GM12878 (cell line): ENCODE data around the gene PTPRN2. TPM values are rescaled to one million over a fixed set of nuclear protein-coding genes. Genes with fewer than 3 reads are reported as not detected.

Experiments
- ATAC-seq: fragments of 200-7000 bp; cut with Tn5 transposase; 3 replicates; pipeline ENCODE4 v1.9.1; 2020; ENCODE audit warnings: mild to moderate bottlenecking, moderate library complexity
- BruUV-seq: library from RNA; stranded (reverse); fragments of 400-500 nt; replicated peaks from 2 replicates; lab custom pipeline; 2021; lab: Mats Ljungman, UMichigan
- CTCF ChIA-PET: fragments of 300-600 bp; sonication (Branson Sonifier 250); formaldehyde crosslinking; extraction: SDS; loops from one replicate; lab custom pipeline; 2021; ENCODE audit warnings: inconsistent platforms; lab: Yijun Ruan, JAX
- POLR2A ChIA-PET: fragments of 350-600 bp; formaldehyde crosslinking; extraction: SDS; loops from one replicate; lab custom pipeline; 2021; ENCODE audit warnings: inconsistent platforms; lab: Charles Lee
- RAD21 ChIA-PET: fragments of 300-600 bp; sonication (Branson Sonifier 250); formaldehyde crosslinking; loops from one replicate; lab custom pipeline; 2023; ENCODE audit warnings: antibody characterized with exemption; ENCODE audit not compliant: unreplicated experiment; lab: Charles Lee
- SMC1A ChIA-PET: fragments of 300-600 bp; sonication (Branson Sonifier 250); formaldehyde crosslinking; loops from one replicate; lab custom pipeline; 2023; ENCODE audit not compliant: unreplicated experiment, uncharacterized antibody; lab: Charles Lee
- DNase-seq: peaks from one replicate; pipeline ENCODE4 v3.0.0-alpha.2; 2011; ENCODE audit warnings: low read depth, low spot score
- FAIRE-seq: peaks from 3 replicates; lab custom pipeline; 2011; peaks lifted over from hg19 to GRCh38; lab: Jason Lieb, UNC
- H2AFZ ChIP-seq: 2 replicates; pipeline ENCODE4 v1.6.0; 2011; ENCODE audit warnings: low read depth, low read length, control low read depth; ENCODE audit not compliant: control insufficient read depth
- H3K27ac ChIP-seq: 2 replicates; pipeline ENCODE4 v1.5.1; 2011; ENCODE audit warnings: control low read depth; ENCODE audit not compliant: control insufficient read depth, insufficient read depth
- H3K27me3 ChIP-seq, 2 experiments: replicated peaks in 1 of 2; 2 replicates each; pipeline versions ENCODE4 v1.6.0 to v1.6.1; 2011; ENCODE audit warnings: low read length in 1 of 2; ENCODE audit not compliant: control insufficient read depth in 2 of 2, insufficient read depth in 2 of 2
- H3K36me3 ChIP-seq, 2 experiments: 2 replicates each; pipeline ENCODE4 v1.5.1; 2011; ENCODE audit warnings: low read length in 1 of 2; ENCODE audit not compliant: control insufficient read depth in 2 of 2, insufficient read depth in 2 of 2
- H3K4me1 ChIP-seq: 2 replicates; pipeline ENCODE4 v1.6.1; 2011; ENCODE audit warnings: mild to moderate bottlenecking, low read length, moderate library complexity, mixed read lengths; ENCODE audit not compliant: control insufficient read depth, insufficient read depth
- H3K4me2 ChIP-seq: 2 replicates; pipeline ENCODE4 v1.6.0; 2011; ENCODE audit warnings: control low read depth; ENCODE audit not compliant: control insufficient read depth, insufficient read depth
- H3K4me3 ChIP-seq: fragments of 200-600 bp; sonication (generic); 2 replicates; pipeline ENCODE4 v1.5.1; 2016
- H3K79me2 ChIP-seq: 2 replicates; pipeline ENCODE4 v1.6.0; 2011; ENCODE audit warnings: low read length; ENCODE audit not compliant: control insufficient read depth, insufficient read depth
- H3K9ac ChIP-seq: 2 replicates; pipeline ENCODE4 v1.8.0; 2011; ENCODE audit warnings: low read length, control low read depth, mixed read lengths; ENCODE audit not compliant: control insufficient read depth, insufficient read depth
- H3K9me3 ChIP-seq: replicated peaks from 3 replicates; pipeline ENCODE4 v1.5.1; 2011; ENCODE audit warnings: mild to moderate bottlenecking, low read length; ENCODE audit not compliant: control insufficient read depth, insufficient read depth
- H4K20me1 ChIP-seq: 2 replicates; pipeline ENCODE4 v1.6.0; 2011; ENCODE audit not compliant: control insufficient read depth, insufficient read depth
- ESRRA ChIP-seq: IDR thresholded peaks from 2 replicates; pipeline ENCODE4 v1.6.1; 2012; ENCODE audit warnings: mild to moderate bottlenecking, low read length, improper control_type of control experiment
- HDAC2 ChIP-seq: fragments of 200-600 bp; sonication (generic); IDR thresholded peaks from 2 replicates; pipeline ENCODE4 v1.6.1; 2017
- IKZF2 ChIP-seq, 2 experiments: fragments of 450-650 bp; IDR thresholded peaks; 2 replicates each; pipeline ENCODE4 v1.6.1; 2017; ENCODE audit warnings: mild to moderate bottlenecking in 2 of 2, moderate library complexity in 2 of 2
- MLLT1 ChIP-seq: fragments of 450-650 bp; IDR thresholded peaks from 2 replicates; pipeline ENCODE4 v1.6.1; 2016; ENCODE audit warnings: mild to moderate bottlenecking
- POLR2A ChIP-seq: IDR thresholded peaks from 2 replicates; pipeline ENCODE4 v1.6.1; 2011; ENCODE audit warnings: low read depth, mild to moderate bottlenecking, low read length
- SREBF2 ChIP-seq: IDR thresholded peaks from 2 replicates; pipeline ENCODE4 v1.6.1; 2012; ENCODE audit warnings: mild to moderate bottlenecking, low read length
- TAF1 ChIP-seq: IDR thresholded peaks from 2 replicates; pipeline ENCODE4 v1.6.1; 2011; ENCODE audit warnings: mild to moderate bottlenecking, low read depth, low read length, borderline replicate concordance
- USF2 ChIP-seq: IDR thresholded peaks from 2 replicates; pipeline ENCODE4 v1.6.1; 2011; ENCODE audit warnings: low read depth, low read length, improper control_type of control experiment, borderline replicate concordance
- ZNF24 ChIP-seq: fragments of 450-650 bp; IDR thresholded peaks from 2 replicates; pipeline ENCODE4 v1.6.1; 2017; ENCODE audit warnings: antibody characterized with exemption, mild to moderate bottlenecking
- WGBS: methylation state at CpG from one replicate; pipeline ENCODE4 v1.1.6; 2016; ENCODE audit warnings: low lambda C conversion rate; ENCODE audit not compliant: insufficient replicate concordance, insufficient coverage; ENCODE audit errors: missing lambda C conversion rate; 5-methylcytosine and 5-hydroxymethylcytosine counted together
- in situ Hi-C: fragments of 300-500 bp; cut with MboI; formaldehyde crosslinking; loops from 9 replicates; pipeline ENCODE4 v1.14.3; 2018; ENCODE audit warnings: mixed read lengths
- intact Hi-C: fragments of 100-400 bp; cut with micrococcal nuclease; formaldehyde crosslinking; loops from one replicate; pipeline ENCODE4 v1.14.2; 2022; ENCODE audit not compliant: unreplicated experiment
- polyA plus RNA-seq, 11 experiments: library from polyadenylated mRNA; depleted of rRNA in 4 of 11; unstranded in 6 of 11; stranded (reverse) in 5 of 11; fragments of >200 nt; fragmentation: Nextera tagmentation in 4 of 11; fragmentation: Illumina TruSeq in 1 of 11; extraction: Ambion mirVana in 4 of 11; extraction: Trizol in 1 of 11; gene quantifications; 1 replicate in 1 of 11; 2 replicates in 10 of 11; pipeline versions ENCODE4 v1.2.1 to v1.2.3, GENCODE V29; 2011 to 2016; ENCODE audit warnings: inconsistent platforms in 2 of 11, missing spikeins in 2 of 11, low read depth in 1 of 11
- total RNA-seq, 4 experiments: library from RNA; depleted of rRNA in 3 of 4; stranded (reverse); fragments of >200 nt in 3 of 4; fragmentation: Illumina TruSeq in 1 of 4; extraction: Trizol in 1 of 4; gene quantifications; 2 replicates each; pipeline versions ENCODE4 v1.2.1 to v1.2.3, GENCODE V29; 2013 to 2021
- TF ChIP-seq, protein P1 (sequence below): fragments of 450-650 bp; formaldehyde crosslinking; IDR thresholded peaks from 2 replicates; pipeline ENCODE4 v1.4.0; 2020; ENCODE audit warnings: mild to moderate bottlenecking, moderate library complexity
- TF ChIP-seq, protein P2 (sequence below): fragments of 450-650 bp; IDR thresholded peaks from 2 replicates; pipeline ENCODE4 v1.6.1; 2018; ENCODE audit warnings: borderline replicate concordance, mild to moderate bottlenecking; ENCODE audit not compliant: partially characterized antibody
- TF ChIP-seq, protein P3 (sequence below): fragments of 150-350 bp; IDR thresholded peaks from 2 replicates; pipeline ENCODE4 v1.6.1; 2016; ENCODE audit warnings: low read depth, low read length

Gene PTPRN2
- total and polyA plus RNA-seq, 10 of the 15 experiments (the other 5 are each of a cell fraction or from before 2014, with no cell fraction given) = 5.4 TPM; not detected in 9

DNA sequence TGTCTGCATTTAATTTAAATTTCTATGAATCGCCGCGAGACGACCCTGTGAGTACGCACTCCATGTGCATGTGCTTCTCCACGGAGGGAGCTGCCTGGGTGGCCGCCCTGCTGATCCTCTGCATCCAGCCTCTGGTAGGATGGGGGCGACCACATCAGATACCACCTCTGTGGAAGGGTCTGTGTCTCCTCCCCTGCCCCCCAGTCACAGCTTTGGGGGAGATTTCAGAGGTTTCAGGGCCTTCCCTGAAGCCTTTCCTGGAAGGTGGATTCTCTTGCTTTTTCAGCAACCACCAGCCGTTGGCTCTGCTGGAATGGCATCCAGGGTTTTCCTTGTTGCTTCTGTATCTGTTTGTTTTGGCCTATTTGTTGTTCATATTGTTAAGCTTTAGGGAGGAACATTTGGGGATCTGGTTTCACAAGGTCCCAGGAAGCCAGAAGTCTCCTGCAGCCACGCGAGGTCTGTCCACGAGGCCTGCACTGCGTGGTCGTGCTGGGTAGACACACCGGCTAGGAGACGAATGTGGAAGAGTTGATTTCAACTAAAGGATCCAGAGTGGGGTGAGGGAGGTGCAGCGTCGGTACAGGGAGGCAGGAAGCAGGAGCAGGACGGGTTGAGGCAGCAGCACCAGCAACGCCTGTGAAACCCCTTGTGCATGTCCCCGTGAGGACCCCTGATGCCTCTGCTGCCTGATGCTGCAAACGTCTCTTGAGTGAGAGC is 329.1 kb downstream of the PTPRN2 start:
- Histone ChIP-seq H3K27ac (no peak overlapping the region), H3K4me2 (no peak overlapping the region), H3K36me3 (no peaks in the 10 kb centered on the region), H3K79me2 (no peaks in the 10 kb centered on the region), H3K9ac (no peak overlapping the region), H3K27me3 (no peaks in the 10 kb centered on the region), H3K4me3 (no peak overlapping the region), H3K9me3 (peaks cover 10% of the 10 kb centered on the region; the same call in 1 of the 3 replicates), H3K4me1 (no peaks in the 10 kb centered on the region), H2AFZ (no peak overlapping the region), H4K20me1 (no peaks in the 10 kb centered on the region)
- RAD21 ChIA-PET = no interaction called here
- ATAC-seq (no peak), DNase-seq (no peak), FAIRE-seq (no peak)
- WGBS = 63% methylated on average over 22 of the region's 22 CpGs
- SMC1A ChIA-PET = no interaction called here
- CTCF ChIA-PET = no interaction called here
- in situ Hi-C loops (no loop called here), intact Hi-C loops (no loop called here)
- POLR2A ChIA-PET = no interaction called here
- no TSS peak for BruUV-seq
- TF ChIP-seq, protein P1, sequence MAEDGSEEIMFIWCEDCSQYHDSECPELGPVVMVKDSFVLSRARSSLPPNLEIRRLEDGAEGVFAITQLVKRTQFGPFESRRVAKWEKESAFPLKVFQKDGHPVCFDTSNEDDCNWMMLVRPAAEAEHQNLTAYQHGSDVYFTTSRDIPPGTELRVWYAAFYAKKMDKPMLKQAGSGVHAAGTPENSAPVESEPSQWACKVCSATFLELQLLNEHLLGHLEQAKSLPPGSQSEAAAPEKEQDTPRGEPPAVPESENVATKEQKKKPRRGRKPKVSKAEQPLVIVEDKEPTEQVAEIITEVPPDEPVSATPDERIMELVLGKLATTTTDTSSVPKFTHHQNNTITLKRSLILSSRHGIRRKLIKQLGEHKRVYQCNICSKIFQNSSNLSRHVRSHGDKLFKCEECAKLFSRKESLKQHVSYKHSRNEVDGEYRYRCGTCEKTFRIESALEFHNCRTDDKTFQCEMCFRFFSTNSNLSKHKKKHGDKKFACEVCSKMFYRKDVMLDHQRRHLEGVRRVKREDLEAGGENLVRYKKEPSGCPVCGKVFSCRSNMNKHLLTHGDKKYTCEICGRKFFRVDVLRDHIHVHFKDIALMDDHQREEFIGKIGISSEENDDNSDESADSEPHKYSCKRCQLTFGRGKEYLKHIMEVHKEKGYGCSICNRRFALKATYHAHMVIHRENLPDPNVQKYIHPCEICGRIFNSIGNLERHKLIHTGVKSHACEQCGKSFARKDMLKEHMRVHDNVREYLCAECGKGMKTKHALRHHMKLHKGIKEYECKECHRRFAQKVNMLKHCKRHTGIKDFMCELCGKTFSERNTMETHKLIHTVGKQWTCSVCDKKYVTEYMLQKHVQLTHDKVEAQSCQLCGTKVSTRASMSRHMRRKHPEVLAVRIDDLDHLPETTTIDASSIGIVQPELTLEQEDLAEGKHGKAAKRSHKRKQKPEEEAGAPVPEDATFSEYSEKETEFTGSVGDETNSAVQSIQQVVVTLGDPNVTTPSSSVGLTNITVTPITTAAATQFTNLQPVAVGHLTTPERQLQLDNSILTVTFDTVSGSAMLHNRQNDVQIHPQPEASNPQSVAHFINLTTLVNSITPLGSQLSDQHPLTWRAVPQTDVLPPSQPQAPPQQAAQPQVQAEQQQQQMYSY (CRISPR knock-in tag) = no peak
- no peak for TF ChIP-seq IKZF2 (IDR thresholded peaks at IDR 0.05)
- no peak for TF ChIP-seq HDAC2
- TF ChIP-seq MLLT1 = no peak
- no peak for TF ChIP-seq SREBF2
- no peak for TF ChIP-seq ESRRA
- TF ChIP-seq USF2 = no peak
- TF ChIP-seq, protein P2, sequence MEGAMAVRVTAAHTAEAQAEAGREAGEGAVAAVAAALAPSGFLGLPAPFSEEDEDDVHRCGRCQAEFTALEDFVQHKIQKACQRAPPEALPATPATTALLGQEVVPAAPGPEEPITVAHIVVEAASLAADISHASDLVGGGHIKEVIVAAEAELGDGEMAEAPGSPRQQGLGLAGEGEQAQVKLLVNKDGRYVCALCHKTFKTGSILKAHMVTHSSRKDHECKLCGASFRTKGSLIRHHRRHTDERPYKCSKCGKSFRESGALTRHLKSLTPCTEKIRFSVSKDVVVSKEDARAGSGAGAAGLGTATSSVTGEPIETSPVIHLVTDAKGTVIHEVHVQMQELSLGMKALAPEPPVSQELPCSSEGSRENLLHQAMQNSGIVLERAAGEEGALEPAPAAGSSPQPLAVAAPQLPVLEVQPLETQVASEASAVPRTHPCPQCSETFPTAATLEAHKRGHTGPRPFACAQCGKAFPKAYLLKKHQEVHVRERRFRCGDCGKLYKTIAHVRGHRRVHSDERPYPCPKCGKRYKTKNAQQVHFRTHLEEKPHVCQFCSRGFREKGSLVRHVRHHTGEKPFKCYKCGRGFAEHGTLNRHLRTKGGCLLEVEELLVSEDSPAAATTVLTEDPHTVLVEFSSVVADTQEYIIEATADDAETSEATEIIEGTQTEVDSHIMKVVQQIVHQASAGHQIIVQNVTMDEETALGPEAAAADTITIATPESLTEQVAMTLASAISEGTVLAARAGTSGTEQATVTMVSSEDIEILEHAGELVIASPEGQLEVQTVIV = no peak
- TF ChIP-seq, protein P3, sequence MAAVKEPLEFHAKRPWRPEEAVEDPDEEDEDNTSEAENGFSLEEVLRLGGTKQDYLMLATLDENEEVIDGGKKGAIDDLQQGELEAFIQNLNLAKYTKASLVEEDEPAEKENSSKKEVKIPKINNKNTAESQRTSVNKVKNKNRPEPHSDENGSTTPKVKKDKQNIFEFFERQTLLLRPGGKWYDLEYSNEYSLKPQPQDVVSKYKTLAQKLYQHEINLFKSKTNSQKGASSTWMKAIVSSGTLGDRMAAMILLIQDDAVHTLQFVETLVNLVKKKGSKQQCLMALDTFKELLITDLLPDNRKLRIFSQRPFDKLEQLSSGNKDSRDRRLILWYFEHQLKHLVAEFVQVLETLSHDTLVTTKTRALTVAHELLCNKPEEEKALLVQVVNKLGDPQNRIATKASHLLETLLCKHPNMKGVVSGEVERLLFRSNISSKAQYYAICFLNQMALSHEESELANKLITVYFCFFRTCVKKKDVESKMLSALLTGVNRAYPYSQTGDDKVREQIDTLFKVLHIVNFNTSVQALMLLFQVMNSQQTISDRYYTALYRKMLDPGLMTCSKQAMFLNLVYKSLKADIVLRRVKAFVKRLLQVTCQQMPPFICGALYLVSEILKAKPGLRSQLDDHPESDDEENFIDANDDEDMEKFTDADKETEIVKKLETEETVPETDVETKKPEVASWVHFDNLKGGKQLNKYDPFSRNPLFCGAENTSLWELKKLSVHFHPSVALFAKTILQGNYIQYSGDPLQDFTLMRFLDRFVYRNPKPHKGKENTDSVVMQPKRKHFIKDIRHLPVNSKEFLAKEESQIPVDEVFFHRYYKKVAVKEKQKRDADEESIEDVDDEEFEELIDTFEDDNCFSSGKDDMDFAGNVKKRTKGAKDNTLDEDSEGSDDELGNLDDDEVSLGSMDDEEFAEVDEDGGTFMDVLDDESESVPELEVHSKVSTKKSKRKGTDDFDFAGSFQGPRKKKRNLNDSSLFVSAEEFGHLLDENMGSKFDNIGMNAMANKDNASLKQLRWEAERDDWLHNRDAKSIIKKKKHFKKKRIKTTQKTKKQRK = no peak
- TF ChIP-seq ZNF24 = no peak
- TF ChIP-seq TAF1 = no peak
- TF ChIP-seq POLR2A = no peak
